ENCODE measurements around the gene NCOA7. TPM values are rescaled to one million over a fixed set of nuclear protein-coding genes. Genes with fewer than 3 reads are reported as not detected.

NCOA7 gene
- total and polyA plus RNA-seq, 9 of the 15 experiments (the other 6 are each of a cell fraction or from before 2014, with no cell fraction given) = 5.8 to 14.6 (median 9.3) TPM

DNA sequence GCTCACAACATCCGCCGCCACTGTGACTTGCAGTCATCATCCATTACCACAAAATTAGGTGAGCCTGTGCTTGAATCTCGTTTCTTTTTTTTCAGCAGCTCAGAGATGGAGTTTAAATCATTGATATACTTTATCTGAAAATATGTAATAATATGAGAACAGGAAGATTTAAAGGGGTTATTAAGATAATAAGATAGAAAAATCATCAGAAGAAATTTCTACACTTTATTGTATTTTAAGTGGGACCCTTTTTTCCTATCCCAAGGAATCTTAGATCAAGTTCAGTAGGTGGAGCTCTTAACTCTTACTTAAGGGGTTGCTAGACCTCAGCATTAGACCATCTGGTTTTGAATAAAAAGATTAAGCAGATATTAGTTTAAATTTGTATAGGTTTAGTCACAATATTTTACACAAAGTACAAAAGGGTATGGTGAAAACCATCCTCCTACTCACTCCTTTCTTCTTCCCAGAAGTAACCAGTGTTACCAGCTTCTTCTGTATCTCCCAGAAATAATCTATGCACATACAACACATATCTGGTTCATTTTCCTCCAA is 9.4 kb upstream of the NCOA7 start (continued):
- TF ChIP-seq, protein P1, sequence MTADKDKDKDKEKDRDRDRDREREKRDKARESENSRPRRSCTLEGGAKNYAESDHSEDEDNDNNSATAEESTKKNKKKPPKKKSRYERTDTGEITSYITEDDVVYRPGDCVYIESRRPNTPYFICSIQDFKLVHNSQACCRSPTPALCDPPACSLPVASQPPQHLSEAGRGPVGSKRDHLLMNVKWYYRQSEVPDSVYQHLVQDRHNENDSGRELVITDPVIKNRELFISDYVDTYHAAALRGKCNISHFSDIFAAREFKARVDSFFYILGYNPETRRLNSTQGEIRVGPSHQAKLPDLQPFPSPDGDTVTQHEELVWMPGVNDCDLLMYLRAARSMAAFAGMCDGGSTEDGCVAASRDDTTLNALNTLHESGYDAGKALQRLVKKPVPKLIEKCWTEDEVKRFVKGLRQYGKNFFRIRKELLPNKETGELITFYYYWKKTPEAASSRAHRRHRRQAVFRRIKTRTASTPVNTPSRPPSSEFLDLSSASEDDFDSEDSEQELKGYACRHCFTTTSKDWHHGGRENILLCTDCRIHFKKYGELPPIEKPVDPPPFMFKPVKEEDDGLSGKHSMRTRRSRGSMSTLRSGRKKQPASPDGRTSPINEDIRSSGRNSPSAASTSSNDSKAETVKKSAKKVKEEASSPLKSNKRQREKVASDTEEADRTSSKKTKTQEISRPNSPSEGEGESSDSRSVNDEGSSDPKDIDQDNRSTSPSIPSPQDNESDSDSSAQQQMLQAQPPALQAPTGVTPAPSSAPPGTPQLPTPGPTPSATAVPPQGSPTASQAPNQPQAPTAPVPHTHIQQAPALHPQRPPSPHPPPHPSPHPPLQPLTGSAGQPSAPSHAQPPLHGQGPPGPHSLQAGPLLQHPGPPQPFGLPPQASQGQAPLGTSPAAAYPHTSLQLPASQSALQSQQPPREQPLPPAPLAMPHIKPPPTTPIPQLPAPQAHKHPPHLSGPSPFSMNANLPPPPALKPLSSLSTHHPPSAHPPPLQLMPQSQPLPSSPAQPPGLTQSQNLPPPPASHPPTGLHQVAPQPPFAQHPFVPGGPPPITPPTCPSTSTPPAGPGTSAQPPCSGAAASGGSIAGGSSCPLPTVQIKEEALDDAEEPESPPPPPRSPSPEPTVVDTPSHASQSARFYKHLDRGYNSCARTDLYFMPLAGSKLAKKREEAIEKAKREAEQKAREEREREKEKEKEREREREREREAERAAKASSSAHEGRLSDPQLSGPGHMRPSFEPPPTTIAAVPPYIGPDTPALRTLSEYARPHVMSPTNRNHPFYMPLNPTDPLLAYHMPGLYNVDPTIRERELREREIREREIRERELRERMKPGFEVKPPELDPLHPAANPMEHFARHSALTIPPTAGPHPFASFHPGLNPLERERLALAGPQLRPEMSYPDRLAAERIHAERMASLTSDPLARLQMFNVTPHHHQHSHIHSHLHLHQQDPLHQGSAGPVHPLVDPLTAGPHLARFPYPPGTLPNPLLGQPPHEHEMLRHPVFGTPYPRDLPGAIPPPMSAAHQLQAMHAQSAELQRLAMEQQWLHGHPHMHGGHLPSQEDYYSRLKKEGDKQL (CRISPR knock-in tag; IDR thresholded peaks at IDR 0.05; ENCODE audit: borderline replicate concordance) = no peak
- no peak for TF ChIP-seq HSF4 (CRISPR knock-in tag; IDR thresholded peaks at IDR 0.05; ENCODE audit: borderline replicate concordance)
- TF ChIP-seq TCF7L2 (IDR thresholded peaks at IDR 0.05; ENCODE audit: low read depth, low read length) = no peak
- 0 out of 2 replicates have a peak, but pooled peaks have one; percentile 4 for TF ChIP-seq CTBP1 (IDR thresholded peaks at IDR 0.05; ENCODE audit: borderline replicate concordance)
- TF ChIP-seq FOS (IDR thresholded peaks at IDR 0.05; ENCODE audit: extremely low read depth, insufficient read length) = no peak
- TF ChIP-seq ZFX (CRISPR knock-in tag; IDR thresholded peaks at IDR 0.05) = no peak
- no peak for TF ChIP-seq CSDE1 (IDR thresholded peaks at IDR 0.05)
- no peak for TF ChIP-seq HDAC6 (IDR thresholded peaks at IDR 0.05; ENCODE audit: low read depth, low read length)
- no peak for TF ChIP-seq ZNF699 (CRISPR knock-in tag; IDR thresholded peaks at IDR 0.05; ENCODE audit: insufficient replicate concordance)
- TF ChIP-seq HDAC1 (IDR thresholded peaks at IDR 0.05) = no peak
- TF ChIP-seq, protein P2, sequence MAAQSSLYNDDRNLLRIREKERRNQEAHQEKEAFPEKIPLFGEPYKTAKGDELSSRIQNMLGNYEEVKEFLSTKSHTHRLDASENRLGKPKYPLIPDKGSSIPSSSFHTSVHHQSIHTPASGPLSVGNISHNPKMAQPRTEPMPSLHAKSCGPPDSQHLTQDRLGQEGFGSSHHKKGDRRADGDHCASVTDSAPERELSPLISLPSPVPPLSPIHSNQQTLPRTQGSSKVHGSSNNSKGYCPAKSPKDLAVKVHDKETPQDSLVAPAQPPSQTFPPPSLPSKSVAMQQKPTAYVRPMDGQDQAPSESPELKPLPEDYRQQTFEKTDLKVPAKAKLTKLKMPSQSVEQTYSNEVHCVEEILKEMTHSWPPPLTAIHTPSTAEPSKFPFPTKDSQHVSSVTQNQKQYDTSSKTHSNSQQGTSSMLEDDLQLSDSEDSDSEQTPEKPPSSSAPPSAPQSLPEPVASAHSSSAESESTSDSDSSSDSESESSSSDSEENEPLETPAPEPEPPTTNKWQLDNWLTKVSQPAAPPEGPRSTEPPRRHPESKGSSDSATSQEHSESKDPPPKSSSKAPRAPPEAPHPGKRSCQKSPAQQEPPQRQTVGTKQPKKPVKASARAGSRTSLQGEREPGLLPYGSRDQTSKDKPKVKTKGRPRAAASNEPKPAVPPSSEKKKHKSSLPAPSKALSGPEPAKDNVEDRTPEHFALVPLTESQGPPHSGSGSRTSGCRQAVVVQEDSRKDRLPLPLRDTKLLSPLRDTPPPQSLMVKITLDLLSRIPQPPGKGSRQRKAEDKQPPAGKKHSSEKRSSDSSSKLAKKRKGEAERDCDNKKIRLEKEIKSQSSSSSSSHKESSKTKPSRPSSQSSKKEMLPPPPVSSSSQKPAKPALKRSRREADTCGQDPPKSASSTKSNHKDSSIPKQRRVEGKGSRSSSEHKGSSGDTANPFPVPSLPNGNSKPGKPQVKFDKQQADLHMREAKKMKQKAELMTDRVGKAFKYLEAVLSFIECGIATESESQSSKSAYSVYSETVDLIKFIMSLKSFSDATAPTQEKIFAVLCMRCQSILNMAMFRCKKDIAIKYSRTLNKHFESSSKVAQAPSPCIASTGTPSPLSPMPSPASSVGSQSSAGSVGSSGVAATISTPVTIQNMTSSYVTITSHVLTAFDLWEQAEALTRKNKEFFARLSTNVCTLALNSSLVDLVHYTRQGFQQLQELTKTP (IDR thresholded peaks at IDR 0.05; ENCODE audit: low read depth in 1 of 2, partially characterized antibody in 2 of 2) = no peak
- no peak for TF ChIP-seq ARHGAP35 (IDR thresholded peaks at IDR 0.05; ENCODE audit: partially characterized antibody)
- no peak for TF ChIP-seq ZNF76 (CRISPR knock-in tag; IDR thresholded peaks at IDR 0.05; ENCODE audit: borderline replicate concordance)
- TF ChIP-seq, protein P3, sequence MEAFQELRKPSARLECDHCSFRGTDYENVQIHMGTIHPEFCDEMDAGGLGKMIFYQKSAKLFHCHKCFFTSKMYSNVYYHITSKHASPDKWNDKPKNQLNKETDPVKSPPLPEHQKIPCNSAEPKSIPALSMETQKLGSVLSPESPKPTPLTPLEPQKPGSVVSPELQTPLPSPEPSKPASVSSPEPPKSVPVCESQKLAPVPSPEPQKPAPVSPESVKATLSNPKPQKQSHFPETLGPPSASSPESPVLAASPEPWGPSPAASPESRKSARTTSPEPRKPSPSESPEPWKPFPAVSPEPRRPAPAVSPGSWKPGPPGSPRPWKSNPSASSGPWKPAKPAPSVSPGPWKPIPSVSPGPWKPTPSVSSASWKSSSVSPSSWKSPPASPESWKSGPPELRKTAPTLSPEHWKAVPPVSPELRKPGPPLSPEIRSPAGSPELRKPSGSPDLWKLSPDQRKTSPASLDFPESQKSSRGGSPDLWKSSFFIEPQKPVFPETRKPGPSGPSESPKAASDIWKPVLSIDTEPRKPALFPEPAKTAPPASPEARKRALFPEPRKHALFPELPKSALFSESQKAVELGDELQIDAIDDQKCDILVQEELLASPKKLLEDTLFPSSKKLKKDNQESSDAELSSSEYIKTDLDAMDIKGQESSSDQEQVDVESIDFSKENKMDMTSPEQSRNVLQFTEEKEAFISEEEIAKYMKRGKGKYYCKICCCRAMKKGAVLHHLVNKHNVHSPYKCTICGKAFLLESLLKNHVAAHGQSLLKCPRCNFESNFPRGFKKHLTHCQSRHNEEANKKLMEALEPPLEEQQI (IDR thresholded peaks at IDR 0.05) = no peak
